HTERT RPE-1 (cell line): Measurements from ENCODE around the gene ZNF19.

Experiments used
- in situ Hi-C: fragments of 300-500 bp; cut with MboI; formaldehyde crosslinking; loops from 4 replicates; pipeline ENCODE4 v1.14.3; 2020; ENCODE audit warnings: low sequenced_read_pairs

The ZNF19 gene

DNA sequence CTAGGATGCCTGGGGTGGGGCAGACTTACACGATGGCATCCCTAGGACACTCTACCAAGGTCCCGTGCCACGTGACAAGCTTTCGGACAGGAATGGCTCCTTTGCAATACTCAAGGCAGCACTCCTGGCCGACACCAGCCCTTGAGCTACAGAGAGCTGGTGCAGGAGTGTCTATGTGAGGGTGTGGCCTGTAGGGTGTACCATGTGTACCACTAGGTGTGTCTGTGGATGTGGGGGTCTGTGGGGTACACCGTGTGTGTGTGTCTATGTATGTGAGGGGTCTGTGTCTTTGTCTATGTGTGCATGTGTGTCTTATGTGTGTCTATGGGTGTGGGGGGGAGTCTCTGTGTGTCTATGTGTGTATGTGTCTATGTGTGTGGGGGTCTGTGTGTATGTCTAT lies 45.4 kb downstream of the ZNF19 start:
- in situ Hi-C loops = no loop called here

DNA sequence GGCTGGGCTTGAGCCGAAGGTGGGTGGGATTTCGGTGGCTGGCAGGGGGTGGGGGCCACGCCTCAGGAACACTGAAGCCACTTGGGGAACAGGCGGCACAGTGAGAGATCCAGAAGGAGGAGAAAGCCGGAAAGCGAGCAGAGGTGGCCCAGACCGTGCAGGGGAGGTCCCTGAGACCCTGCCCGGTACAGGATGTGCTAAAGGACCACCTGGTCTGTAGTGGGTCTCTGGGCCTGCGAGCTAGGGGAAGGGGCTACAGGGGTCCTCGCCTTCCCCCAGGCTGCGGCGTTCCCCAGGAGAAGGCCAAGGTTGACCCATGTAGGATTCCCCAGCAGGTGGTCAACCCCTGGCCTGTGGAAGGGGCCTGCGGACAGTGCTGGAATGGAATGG lies 47.1 kb downstream of the ZNF19 start, which contains the start of gene TLE7:
Gene TLE7, minus strand, starts transcription at position 4 of the 390 bp plus-strand sequence. CDS start 8,730 bp downstream, outside the sequence.
- in situ Hi-C loops = no loop called here

GRCh38 chr16:71441348-71442050 lies 47.6 kb downstream of the ZNF19 start:
- in situ Hi-C loops = no loop called here

- in situ Hi-C loops = no loop called here
Measured at GRCh38 chr16:71440669-71441347, 48.3 kb downstream of the ZNF19 start.

- in situ Hi-C loops = no loop called here
Measured at GRCh38 chr16:71439523-71439922, 49.6 kb downstream of the ZNF19 start.

DNA sequence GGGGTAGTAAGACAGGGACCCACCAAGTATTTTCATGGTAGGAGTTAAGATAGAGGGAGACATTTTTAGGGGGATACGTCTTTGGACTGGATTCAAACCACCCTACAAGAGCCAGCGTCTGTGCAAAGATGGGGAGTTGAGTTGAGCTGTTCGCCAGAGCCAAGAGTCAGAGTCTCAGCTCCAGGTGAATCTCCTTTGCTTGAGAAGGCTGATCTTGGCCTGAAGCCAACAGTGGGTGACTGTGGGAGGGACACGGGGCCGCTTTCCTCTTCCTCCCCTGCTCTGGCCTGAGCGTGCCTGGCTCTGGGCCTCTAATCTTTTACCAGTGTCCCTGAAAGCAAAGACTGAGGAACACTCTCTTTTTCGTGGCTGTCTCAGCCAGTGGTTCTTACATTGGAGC lies 52.7 kb downstream of the ZNF19 start:
- in situ Hi-C loops = no loop called here

GRCh38 chr16:71432906-71433305 lies 56.2 kb downstream of the ZNF19 start:
- in situ Hi-C loops = no loop called here

GRCh38 chr16:71431991-71432390 lies 57.1 kb downstream of the ZNF19 start:
- in situ Hi-C loops = no loop called here

DNA sequence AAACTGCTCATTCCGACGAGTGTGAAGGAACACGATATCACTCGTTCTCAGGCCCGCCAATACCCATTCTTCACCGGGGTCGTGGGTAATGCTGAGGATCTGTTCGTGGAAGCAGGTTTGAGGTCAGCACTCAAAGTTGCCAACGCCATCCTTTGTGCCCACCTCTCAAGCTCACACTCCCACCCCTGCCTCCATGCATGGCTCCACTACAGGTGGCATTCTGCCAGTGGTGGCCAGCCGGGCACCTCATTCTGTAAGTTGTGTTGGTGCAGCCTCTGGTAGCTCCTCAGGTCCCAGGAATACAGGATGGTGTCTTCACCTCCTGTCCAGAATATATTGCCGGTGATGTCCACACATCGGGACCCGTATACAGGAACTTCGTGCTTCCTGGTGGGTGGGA lies 57.9 kb downstream of the ZNF19 start:
- in situ Hi-C loops = no loop called here

- in situ Hi-C loops = no loop called here
Measured at GRCh38 chr16:71430744-71431143, 58.4 kb downstream of the ZNF19 start.

- in situ Hi-C loops = no loop called here
Measured at GRCh38 chr16:71429581-71429980, 59.5 kb downstream of the ZNF19 start.

- in situ Hi-C loops = no loop called here
Measured at GRCh38 chr16:71428883-71429282, 60.2 kb downstream of the ZNF19 start.

DNA sequence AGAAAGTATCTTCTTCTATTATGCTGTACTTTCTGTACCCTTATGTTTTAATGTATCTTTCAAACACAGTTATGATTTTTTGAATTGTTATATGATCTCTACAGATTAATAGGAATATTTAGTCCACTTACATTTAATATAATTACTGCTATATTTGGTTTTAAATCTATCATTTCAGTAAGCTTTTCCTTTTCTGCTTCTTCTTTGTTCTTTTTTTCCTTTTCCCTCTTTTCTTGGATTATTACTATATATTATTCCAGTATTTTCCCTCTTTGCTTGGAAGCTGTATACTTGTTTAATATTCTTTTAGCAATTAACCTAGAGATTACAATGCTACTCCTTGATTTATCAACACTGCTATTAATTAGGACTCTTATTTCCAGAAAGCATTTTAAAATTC lies 60.7 kb downstream of the ZNF19 start:
- in situ Hi-C loops = no loop called here

- in situ Hi-C loops = no loop called here
Measured at GRCh38 chr16:71426880-71427615, 62.1 kb downstream of the ZNF19 start.

GRCh38 chr16:71426069-71426879 lies 62.9 kb downstream of the ZNF19 start:
- in situ Hi-C loops = no loop called here

DNA sequence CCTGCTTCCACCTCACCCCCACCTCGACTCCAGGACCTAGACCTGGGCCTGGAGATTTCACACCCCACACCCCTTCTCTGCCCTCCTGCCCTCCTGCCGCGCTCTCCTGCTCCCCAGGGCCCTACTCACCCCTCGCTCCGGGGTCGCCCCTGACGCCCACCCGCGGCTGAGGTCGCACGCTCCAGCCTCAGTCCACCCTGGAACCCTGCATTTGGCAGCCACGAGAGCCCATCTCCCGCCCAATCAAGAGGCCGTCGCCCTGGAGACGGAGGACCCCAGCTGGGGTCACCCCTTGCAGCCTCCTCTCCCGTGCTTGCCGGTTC lies 63.4 kb downstream of the ZNF19 start:
- in situ Hi-C loops = no loop called here

DNA sequence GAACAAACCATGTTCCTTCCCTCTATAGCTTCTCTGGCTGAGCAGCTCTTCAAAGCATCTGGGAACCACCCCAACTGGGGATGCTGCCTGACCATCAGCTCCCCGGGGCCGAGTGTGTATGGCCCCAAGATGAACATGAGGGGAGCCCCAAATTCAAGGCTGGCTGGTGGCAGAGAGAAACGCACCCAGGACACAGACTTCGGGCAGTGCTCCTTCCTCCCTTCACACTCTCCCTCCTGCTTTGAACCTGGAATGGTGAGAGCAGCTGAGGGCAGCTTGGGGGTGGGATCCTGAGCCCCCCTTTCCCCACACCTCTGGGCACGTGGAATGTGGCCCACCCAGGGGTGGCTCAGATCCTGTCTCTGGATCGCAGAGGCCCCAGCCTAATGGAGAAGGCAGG lies 64.5 kb downstream of the ZNF19 start:
- in situ Hi-C loops = no loop called here

DNA sequence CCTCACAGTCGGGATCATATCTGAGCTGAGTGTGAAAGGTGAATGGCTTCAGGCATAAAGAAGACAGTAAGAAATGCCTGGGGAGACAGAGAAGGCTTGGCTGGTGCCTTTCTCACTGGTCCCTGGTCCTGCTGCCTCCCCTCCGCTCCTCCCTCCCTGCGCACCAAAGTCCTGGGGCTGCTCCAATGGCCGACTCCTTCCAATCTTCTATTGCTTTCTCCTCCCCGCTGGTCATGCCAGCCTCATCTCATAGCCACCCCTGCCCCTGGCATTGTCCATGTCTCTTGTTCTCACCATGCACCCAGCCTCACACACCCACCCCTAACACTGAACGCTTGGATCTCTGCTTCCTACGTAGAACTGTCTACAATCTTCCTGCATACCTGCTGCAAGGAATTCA lies 65.3 kb downstream of the ZNF19 start:
- in situ Hi-C loops = no loop called here
